ENCODE data around the gene DPEP3.
"Not testable (repeated sequence)": the region's sequence is repeated elsewhere in the genome, so short reads cannot be mapped to it uniquely, and the experiment has no call there.

The DPEP3 gene

DNA sequence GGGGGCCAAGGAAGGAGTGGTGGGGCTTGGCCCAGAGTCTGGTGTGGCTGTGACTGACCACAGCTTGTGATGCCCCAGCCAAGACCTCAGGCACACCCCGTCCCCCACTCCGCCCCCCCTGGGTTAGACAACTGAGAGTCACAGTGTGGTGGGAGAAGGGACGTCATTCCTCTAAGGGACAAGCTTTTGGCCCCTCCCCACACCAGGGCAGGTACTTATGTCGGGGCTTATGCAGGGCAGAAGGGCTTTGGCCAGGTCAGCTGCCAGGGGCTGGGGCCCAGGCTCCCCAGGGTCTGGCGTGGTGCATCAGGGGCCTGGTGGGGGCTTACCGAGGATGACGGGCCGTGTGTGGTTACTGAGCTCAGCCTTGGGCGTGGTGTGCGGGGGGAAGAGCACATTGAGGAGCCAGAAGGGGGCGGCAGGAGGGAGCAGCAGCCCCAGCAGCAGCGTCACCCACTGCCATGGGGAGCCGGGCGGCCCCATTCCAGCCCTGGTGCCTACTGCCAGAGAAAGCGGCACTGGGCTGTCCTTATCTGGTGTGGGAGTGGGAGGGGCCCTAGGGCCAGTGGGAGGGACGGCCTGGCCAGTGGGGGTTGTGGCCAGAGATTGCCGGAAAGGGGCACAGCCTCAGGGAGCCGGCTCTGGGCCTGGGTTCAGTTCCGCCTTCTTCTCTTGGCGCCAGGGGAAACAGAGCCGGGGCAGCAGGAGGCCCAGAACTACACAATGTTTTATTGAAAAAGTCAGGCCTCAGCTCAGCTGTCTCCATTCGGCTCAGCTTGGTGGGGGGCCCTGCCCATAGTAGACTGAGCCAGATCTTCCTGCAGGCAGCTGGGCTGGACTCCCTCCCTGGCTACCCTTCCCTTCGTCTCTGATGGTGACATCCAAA, 36.4 kb downstream of the DPEP3 start, which contains the start of gene LCAT:
TSS of gene LCAT (minus strand) at position 502 of the 886 bp plus-strand sequence. CDS start at position 483, 19 bp downstream.
- DNase-seq (ENCODE audit: low spot score) = no peak

DNA sequence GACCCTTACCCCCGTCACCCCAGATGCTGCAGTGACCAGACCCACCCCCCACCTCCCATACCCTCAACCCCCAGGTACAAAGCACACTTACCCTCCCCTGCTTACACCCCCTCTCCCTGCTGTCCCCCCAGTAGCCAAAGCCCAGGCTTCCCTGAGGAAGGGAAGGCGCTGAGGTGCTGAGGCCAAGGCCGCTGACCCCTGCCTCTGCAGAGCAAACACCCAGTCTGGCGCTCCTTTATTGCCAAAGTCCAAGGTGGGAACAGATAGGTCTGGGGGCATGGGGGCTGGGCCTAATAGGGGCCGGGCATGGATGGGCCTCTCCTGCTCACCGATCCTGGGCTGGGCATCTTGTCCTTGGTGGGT, 37.1 kb downstream of the DPEP3 start:
- no peak for DNase-seq (ENCODE audit: low spot score)

DNA sequence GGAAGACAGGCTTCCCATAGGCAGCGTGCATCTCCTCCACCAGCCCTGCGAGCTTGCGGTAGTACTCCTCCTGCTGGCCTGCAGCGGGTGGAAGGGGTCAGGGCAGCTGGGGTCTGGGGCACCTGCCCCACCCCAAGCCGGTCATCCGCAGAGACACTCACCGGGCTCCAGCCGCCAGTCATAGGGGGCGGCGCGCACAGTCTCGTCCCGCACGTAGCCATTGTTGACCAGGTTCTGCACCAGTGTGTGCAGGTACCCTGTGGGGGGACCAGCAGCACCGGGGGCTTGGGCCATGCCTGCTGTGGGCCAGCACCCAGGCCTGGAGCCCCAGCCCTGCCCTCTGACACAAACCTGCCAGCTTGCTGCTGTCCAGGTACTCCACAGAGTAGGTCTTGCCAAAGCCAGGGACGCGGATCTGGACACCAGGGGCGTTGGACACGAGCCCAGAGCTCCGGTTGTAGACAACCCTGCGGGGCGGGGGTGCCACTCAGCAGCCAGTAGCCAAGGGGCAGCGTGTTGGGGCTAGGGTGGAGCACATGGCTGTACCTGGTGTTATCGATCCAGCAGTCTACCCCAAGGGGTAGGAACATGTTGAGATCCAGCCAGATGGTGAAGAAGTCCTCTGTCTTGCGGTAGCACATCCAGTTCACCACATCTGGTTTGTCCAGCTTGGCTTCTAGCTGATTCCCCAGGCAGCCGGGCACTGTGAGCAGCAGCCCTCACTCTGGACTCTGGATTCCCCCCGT, 37.6 kb downstream of the DPEP3 start:
- DNase-seq (ENCODE audit: low spot score) = no peak

DNA sequence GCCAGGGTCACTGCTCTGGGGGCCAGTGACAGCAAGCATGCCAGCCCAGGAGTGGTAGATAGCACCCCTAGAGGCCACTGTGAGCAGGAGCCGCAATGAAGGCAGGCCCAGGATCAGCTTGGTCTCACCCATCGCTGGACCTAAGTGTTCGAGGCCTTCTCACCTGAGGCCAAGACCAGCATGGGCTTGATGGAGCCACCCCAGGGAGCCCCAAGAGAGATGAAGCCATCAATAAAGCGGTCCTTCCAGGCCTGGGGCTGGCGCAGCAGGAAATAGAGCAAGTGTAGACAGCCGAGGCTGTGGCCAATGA, 38.1 kb downstream of the DPEP3 start:
- DNase-seq (ENCODE audit: low spot score) = peak; percentile 36

DNA sequence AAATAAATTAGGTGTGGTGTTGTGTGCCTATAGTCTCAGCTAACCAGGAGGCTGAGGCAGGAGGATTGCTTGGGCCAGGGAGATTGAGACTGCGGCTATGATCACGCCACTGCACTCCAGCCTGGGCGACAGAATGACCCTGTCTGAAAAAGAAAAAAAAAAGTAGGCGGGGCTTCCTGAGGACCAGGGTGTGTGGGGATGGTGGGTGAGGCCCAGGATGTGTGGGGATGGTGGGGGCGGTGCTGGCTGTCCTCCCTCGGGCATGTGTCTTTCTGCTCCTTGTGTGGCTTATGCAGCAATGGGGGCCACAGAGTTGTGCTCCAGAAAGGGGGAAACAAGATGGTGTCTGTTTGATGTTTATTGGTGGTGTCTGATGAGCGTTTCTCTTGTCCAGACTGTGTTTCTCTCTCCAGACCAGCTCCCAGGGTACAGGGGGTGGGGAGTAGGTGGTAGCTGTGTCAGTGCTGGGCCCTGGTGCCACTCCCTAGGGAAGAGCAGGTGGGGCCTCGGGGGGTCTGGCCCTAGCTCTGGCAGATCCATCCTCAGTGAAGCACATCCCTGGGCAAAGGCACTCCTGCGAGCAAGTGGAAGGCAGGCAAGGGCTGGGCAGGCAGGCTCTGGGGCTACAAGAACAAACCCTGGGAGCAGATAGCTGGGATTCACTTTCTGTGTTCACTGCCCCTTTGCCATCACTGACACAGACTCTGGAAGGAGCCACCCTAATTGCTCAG, 38.7 kb downstream of the DPEP3 start:
- no peak for DNase-seq (ENCODE audit: low spot score)

DNA sequence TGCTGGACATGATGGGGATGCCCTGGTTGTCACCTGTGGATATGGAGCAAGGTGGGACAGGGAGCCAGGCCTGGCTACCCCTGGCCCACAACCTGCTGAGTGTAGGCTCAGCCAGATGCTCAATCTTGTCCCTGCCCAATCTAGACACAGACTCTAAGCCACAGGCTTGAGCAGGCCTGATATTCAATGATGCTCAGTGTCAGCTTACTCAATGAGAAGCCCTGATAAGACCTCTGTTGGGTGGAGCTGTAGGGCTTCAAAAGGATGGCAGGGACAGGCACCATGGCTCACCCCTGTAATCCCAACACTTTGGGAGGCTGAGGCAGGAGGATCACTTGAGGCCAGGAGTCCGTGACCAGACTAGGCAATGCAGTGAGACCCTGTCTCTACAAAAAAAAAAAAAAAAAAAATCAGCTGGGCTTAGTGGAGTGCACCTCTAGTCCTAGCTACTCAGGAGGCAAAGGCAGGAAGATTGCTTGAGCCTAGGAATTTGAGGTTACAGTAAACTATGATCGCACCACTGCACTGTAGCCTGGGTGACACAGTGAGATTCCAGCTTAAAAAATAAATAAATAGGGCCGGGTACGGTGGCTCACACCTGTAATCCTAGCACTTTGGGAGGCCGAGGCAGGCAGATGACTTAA, 39.7 kb downstream of the DPEP3 start:
- DNase-seq (ENCODE audit: low spot score) = no peak

DNA sequence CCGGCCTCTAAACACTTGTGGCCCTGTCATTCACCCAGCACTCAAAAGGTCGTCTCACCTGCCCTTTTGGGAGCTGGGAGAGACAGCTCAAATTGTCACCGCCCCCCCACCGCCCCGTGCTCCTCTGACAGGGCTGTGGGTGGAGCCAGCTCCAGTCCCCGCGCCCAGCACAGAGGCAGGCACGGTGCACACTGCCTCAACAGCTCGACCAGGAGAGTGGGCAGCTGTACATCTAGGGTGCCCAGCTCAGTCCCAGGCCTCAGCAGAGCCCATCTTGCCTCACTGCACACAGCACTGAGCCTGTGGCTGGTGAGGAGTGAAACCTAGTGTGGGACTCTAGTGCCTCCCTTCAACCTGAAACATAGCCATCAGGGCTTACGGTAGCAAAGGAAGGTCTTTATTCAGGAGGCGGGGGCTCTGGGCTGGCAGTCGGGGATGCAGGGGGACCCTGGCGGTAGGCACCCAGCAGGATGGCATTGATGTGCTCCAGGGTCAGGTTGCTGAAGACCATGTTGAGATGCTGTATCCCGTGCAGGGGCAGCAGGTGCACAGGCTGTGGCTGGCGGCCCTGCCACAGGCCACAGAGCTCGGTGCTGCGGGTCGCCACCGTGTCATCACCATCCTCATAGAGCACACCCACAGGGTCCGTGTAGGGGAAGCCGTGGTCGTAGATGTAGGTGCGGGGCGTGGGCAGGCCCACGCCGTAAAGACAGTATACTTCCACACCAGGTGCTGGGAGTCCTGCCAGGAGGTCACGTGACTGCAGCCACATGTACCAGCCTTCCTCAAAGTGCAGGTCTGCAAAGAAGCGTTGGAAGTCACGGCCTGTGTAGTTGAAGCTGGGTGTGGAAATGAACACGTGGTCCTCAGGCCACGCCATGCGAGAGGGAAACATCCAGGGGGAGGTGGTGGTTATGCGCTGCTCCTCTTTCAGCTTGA, 40.5 kb downstream of the DPEP3 start:
- no peak for DNase-seq (ENCODE audit: low spot score)

DNA sequence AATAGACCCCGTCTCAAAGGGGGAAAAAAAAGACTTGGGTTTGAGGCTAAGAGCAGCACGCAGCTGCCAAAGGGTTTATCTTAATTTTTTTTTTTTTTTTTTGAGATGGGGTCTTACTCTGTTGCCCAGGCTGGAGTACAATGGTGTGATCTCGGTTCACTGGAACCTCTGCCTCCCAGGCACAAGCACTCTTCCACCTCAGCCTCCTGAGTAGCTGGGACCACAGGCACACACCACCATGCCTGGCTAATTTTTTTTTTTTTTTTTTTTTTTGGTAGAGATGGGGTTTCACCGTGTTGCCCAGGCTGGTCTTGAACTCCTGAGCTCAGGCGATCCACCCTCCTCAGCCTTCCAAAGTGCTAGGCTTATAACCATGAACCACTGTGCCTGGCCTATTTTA, 42.6 kb downstream of the DPEP3 start:
- not testable (repeated sequence) for DNase-seq (ENCODE audit: low spot score)

DNA sequence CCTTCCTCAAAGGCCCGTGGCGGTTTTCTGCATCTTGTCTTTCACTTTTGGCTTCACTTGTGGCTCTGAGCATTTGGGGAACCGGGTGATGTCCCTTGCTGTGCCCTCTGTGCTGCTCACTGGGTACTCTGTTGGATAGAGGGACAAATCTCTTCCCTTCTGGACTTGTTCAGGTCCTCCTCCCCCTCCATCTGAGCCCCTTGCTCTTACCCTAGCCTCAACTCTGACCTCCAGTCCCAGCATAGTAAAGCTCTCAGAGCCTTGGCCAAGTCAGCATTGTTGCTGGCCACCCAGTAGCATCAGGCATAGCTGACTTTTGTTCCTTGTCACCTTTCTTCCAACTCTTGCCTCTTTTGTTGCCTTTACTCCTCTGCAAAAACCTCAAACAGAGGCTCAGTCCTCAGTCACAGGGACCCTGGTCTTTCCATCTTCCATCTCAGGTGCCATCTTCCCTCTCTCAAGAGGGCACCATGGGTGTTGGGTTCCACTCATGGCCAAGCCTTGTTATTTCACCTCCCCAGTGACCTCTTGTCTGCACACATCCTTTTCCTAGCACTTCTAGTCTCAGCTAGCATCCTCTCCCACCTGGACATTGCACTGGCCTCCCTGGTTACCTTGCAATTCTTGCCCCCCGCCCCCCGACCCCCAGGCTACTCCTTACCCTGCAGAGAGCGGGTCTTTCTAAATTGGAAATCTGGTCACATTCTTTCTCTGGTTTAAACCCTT, 43.3 kb downstream of the DPEP3 start:
- DNase-seq (ENCODE audit: low spot score) = peak; percentile 51

DNA sequence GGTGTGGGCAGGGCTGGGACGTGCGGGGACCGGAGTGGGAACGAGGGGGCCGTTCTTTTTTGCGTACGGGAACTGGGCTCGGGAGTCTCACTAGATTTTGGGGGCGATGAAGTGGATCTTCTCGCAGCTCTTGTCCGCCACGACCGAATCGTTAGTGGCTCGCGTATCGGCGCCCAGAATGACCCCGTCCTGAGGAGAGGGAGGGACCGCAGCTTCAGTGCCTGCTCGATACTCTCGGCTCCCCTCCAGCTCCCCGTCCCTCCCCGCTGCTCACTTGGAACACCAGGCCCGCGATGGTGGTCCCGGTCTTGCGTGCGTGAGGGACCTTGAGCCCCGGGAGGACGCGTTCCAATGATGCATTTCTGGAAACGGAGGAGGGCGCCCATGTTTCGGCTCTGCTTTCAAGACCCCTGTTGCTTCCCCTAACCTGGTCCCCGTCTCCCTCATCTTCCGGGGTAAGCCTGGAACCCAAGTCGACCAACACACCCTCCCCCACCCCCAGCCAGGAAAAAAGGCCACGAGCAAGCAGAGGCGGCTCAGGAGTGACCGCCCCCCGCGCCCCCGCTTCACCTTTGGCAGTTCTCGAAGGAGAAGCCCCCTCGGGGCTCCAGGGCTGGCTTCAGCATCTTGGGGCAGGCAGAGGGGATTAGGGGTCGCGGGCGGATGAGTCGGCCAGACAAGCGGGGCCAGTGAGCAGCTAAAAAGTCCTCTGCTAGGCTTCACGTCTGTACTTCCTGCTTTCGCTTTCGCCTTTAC, 44.0 kb downstream of the DPEP3 start, which contains the start of gene PSMB10:
TSS of gene PSMB10 (minus strand) at position 727 of the 756 bp plus-strand sequence. CDS start at position 626, 101 bp downstream.
- peak; percentile 22 for DNase-seq (ENCODE audit: low spot score)

DNA sequence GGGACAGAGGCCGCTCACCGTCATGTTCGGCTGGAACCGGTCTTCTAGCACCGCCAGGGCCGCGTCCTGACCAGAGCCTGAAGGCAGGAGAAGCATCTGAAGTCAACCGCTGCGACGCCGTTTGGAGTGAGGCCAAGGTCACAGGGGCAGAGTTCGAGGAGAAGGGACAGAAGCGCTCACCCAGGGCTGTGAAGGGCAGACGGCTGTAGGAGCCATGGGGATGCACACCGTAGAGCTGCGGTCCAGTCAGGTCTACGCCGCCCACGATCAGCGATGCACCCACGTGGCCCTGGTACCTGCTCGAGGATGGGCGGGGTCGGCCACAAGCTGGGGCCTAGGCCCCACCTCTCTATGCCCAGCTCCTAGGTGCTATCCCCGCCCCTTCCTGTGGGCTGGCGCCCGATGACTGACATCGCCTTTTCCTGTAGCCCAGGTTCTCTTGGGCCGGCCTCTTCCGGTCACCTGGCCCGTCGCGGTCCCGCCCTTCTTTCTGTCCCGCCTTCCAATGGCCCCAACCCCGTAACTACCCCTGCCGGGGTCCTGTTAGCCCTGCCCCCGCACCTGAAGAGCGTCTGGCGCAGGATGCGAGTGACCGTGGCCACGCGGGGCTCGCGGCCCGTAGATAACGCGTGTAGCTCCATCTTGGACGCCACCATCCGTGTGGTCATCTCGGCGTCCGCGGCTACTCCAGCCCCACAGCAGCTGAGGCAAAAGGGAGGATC, 44.7 kb downstream of the DPEP3 start:
- peak; percentile 79 for DNase-seq (ENCODE audit: low spot score)

DNA sequence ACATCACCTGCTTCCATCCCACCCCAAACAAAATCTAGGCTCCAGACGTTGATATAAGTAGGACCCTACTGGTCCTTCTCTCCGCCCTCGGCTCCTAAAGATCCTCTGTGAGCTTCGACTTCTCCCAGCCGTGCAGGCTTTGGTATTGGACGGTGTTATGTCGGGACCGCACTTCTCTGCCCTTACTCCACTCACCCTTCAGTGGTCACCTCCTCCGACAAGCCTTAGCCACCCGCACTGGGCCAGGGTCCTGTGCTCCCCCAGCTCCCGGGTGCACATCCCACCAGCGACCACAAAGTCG, 45.2 kb downstream of the DPEP3 start:
- DNase-seq (ENCODE audit: low spot score) = no peak

DNA sequence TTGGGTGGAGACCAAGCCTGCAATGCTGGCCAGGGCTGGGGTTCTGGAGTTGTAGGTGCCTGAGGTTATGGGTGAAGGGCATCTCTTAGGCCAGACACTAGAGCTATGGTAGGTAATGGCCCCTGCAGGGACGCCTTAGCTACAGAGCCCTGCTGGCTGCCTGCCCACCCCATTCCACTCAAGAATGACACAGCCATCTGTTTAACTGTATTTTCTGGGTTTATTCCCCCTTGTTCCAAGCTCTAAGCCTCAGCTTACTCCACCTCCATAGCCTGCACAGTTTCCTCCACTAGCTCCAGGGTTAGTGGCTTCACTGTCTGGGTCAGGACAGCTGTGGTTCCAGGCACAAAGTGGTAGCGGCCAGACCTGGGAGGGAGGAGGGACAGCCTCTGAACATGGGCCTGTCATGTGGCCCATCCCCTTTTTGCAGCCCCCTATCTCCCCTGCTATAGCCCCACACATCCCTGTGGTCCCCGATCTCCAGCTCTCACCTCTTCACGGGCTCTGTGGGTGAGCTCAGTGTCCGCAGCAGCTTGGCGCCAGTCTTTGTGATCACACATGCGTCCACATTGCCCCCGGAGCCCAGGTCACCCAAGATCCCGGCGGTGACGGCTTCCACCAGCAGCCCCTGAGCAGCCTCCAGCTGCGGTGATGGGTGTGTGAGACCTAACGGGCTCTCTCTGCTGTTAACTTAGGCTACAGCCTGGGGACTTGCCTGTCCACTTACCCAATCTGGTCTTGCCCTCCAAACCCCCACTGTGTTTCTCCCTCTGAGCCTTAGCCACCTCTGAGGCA, 45.8 kb downstream of the DPEP3 start:
- no peak for DNase-seq (ENCODE audit: low spot score)

DNA sequence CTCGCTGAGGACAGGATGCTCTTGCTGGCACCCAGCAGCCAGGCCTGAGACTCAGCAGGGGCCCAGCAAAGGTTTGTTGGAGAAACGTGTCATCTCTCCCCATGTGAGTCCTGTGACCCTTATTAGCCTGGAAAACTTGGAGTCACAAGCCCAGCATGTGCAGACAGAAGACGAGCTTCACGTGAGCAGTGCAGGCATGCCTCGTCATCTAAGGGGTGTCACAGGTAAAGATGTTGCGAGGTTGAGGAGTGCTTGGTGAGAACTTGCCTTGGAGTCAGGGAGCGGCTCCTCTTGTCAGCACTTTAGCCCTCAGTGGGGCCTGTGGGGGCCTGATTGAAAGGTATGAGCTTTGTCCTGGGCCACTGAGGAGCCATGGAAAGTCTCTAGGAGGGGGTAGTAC, 46.5 kb downstream of the DPEP3 start:
- no peak for DNase-seq (ENCODE audit: low spot score)

DNA sequence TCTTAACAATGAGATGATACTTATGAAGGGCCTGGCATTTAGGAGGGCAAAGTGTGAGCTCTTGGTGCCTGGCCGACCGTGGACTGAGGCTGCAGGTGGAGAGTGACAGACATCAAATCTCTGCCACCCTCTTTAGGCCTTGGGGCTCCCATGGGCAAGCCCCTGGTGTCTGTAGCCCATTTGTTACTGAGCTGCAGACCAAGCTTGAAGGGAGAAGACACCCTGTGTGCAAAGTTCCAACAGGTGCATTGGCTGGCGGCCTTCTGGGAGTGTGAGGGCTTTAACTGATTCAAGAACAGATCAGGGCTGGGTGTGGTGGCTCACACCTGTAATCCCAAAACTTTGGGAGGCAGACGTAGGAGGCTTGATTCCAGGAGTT, 47.8 kb downstream of the DPEP3 start:
- DNase-seq (ENCODE audit: low spot score) = no peak

DNA sequence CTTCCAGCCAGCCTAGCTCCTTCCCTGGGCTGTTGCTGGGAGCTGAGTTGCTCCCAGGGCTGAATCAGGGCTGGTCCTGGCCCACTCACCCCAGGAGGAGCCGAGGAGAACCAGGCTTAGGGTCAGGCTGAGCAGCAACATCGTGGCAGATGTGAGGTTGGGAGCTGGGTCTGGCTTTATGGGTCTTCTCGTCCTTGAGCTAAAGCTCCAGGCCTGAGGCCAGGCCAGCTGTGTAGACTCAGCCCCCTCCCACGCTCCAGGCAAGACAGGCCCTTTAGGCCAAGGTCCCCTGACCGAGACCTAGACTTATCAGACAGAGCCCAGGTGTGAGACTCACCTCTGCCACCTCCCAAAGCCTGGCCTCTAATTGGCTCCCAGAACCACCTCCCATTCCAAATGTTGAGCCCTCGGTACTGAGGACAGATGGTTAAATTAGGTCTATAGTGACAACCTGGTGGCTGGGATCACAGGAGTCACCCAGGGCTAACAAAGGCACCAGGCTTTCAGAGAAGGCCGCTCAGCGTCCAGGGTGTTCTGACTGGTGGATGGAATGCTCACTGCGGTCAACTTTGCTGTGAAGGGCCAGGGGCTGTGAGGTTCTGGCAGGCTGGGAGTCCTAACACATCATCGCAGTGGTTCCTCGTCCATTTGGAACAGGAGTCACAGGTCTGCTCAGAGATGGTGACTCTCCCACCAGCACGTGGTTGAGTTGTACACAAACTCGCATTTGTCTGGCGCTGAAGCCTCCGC, 48.4 kb downstream of the DPEP3 start, which contains the start of gene CTRL:
TSS of gene CTRL (minus strand) at position 151 of the 750 bp plus-strand sequence. CDS start at position 141, 10 bp downstream.
- no peak for DNase-seq (ENCODE audit: low spot score)

DNA sequence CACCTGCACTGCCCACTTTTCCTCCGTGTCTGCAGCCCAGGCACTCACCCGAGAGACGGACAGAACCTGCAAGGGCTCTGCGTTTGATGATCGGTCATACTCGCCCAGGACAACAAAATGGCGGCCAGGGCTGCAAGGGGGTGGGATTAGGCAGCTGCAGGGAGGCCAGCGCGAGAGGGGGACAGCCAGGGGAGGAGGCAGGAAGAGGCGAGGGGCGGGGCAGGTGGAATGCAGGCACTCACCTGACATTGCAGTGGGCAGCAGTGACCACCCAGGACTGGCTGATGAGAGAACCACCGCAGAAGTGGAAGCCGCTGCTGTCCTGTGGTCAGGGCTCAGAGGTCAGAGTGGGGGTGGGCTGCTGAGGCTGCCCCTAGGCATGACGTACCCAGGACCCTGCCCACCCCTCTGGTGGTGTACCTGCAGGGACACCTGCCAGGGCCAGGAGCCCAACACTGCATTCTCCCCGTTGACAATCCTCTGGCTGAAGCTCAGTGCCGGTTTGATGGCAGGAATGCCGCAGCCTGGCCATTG, 49.6 kb downstream of the DPEP3 start:
- DNase-seq (ENCODE audit: low spot score) = no peak
